ENCODE results near the gene TMPRSS7. TPM values are rescaled to one million over a fixed set of nuclear protein-coding genes. Genes with fewer than 3 reads are reported as not detected.

The TMPRSS7 gene
- total RNA-seq, 1 experiment from 2014 or later = not detected

DNA sequence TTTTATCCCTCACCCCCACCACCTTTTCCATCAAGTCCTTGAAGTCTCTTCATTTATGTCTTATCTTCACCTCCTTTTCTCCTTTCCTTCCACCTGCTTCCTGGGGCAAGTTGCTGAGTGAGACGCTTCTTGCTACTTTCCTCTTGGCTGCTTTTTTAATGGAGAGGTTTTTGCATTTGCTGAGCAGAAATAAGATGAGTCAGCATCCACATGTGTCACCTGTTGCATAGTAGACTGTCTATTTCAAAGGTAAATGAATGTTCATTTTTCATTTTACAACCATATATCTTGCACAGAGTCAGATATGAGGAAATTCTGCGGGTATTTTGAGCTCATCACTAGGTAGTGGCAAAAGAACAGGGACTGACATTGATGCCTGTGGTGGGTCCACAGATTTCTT lies 70.2 kb downstream of the TMPRSS7 start:
- TF ChIP-seq, protein P1, sequence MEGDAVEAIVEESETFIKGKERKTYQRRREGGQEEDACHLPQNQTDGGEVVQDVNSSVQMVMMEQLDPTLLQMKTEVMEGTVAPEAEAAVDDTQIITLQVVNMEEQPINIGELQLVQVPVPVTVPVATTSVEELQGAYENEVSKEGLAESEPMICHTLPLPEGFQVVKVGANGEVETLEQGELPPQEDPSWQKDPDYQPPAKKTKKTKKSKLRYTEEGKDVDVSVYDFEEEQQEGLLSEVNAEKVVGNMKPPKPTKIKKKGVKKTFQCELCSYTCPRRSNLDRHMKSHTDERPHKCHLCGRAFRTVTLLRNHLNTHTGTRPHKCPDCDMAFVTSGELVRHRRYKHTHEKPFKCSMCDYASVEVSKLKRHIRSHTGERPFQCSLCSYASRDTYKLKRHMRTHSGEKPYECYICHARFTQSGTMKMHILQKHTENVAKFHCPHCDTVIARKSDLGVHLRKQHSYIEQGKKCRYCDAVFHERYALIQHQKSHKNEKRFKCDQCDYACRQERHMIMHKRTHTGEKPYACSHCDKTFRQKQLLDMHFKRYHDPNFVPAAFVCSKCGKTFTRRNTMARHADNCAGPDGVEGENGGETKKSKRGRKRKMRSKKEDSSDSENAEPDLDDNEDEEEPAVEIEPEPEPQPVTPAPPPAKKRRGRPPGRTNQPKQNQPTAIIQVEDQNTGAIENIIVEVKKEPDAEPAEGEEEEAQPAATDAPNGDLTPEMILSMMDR (IDR thresholded peaks at IDR 0.05; ENCODE audit: unreplicated experiment) = no peak
- intact Hi-C loops (cut with micrococcal nuclease) = no loop called here
- no peaks in the 10 kb centered on the region for H3K27me3 Mint-ChIP-seq (ENCODE audit: insufficient read depth, unreplicated experiment)
- no peak overlapping the region for H3K4me3 Mint-ChIP-seq (ENCODE audit: unreplicated experiment)
- peaks cover 21% of the 10 kb centered on the region for H3K4me1 Mint-ChIP-seq (ENCODE audit: insufficient read depth, unreplicated experiment)
- no peak overlapping the region for H3K27ac Mint-ChIP-seq (ENCODE audit: low read depth, unreplicated experiment)
- CTCF ChIA-PET = no interaction called here
- H3K36me3 Mint-ChIP-seq (ENCODE audit: insufficient read depth, unreplicated experiment) = peaks cover 34% of the 10 kb centered on the region
- H3K9me3 Mint-ChIP-seq (ENCODE audit: unreplicated experiment) = no peaks in the 10 kb centered on the region
- no peak for DNase-seq (ENCODE audit: unreplicated experiment)
- no TSS peak for BruUV-seq (replicated peaks)
- POLR2A ChIA-PET = interaction anchor here (0.6 kb wide), 1 partner anchor 437 kb away, joined by 3 read pairs; no protein-coding TSS in a partner anchor

DNA sequence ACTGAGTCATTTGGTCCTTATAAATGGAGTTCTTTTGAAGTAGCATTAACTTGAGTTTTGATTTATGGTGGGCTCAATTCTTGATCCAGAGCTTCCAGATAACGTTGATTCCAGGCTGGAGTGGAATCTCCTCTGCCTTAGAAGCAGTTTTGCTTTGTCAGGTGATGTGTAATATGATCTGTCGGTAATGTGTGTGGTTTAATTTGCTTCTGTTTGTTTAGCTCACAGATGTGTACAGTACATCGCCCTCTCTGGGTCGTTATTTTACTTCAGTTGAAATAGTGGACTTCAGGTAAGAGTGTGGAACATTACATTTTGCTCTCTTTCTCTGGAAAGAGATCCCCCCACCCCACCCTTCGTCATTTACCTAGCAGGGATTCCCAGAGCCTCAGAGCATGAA lies 74.8 kb downstream of the TMPRSS7 start:
- TF ChIP-seq, protein P1 (IDR thresholded peaks at IDR 0.05; ENCODE audit: unreplicated experiment) = no peak
- Mint-ChIP-seq H3K4me1 (ENCODE audit: insufficient read depth, unreplicated experiment) (peaks cover 16% of the 10 kb centered on the region), H3K27ac (ENCODE audit: low read depth, unreplicated experiment) (peak overlapping the region; percentile 59), H3K27me3 (ENCODE audit: insufficient read depth, unreplicated experiment) (no peaks in the 10 kb centered on the region), H3K9me3 (ENCODE audit: unreplicated experiment) (no peaks in the 10 kb centered on the region), H3K4me3 (ENCODE audit: unreplicated experiment) (no peak overlapping the region), H3K36me3 (ENCODE audit: insufficient read depth, unreplicated experiment) (peaks cover 34% of the 10 kb centered on the region)
- no TSS peak for BruUV-seq (replicated peaks)
- DNase-seq (ENCODE audit: unreplicated experiment) = no peak
- CTCF ChIA-PET = interaction anchor here (0.6 to 3.8 kb wide), 7 partner anchors 9 to 409 kb away, joined by 4 to 43 read pairs (median 5); partner anchors contain the start of genes CD200 and SLC9C1
- intact Hi-C loops (cut with micrococcal nuclease) = no loop called here
- POLR2A ChIA-PET = interaction anchor here (1.0 to 1.1 kb wide), 2 partner anchors 11 to 12 kb away, joined by 4 read pairs; no protein-coding TSS in a partner anchor

DNA sequence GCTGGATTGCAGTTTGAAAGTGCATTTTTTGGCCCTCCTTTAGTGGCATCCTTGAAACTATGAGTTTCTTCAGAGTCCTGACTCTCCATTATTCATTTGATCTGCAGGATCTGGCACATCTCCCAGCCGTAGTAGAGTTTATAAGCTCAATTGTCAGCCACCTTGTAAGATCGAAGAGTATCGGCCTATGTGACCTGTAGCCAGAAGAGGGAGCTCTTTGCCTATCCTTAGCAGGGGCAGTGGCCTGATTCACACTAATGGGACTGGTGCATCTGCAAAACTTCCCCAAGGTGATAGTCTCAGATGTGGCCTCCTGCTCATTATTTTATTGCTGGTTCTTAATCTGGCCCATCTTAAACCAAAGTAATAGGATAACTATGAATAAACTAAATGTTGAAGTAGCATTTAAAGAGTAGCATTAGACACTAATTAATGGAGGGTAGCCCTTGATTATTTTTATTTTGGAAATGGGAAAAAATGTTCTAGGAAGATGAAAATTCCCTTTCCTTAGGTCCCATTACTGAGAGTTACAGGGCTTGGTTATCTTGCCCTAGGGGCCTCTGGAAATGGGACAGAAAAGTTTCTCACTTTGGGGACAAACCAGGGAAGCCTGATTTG lies 77.4 kb downstream of the TMPRSS7 start:
- Mint-ChIP-seq H3K27ac (ENCODE audit: low read depth, unreplicated experiment) (no peak overlapping the region), H3K4me1 (ENCODE audit: insufficient read depth, unreplicated experiment) (peaks cover 16% of the 10 kb centered on the region)
- intact Hi-C loops (cut with micrococcal nuclease) = loop anchor here (1.0 to 2.0 kb wide), 4 partner anchors 37 to 419 kb away; no protein-coding TSS in a partner anchor

GRCh38 chr3:112114576-112115160 lies 80.1 kb downstream of the TMPRSS7 start:
- no peaks in the 10 kb centered on the region for H3K27me3 Mint-ChIP-seq (ENCODE audit: insufficient read depth, unreplicated experiment)
- TF ChIP-seq, protein P1 (IDR thresholded peaks at IDR 0.05; ENCODE audit: unreplicated experiment) = no peak
- no peaks in the 10 kb centered on the region for H3K9me3 Mint-ChIP-seq (ENCODE audit: unreplicated experiment)
- peaks cover 9% of the 10 kb centered on the region for H3K4me1 Mint-ChIP-seq (ENCODE audit: insufficient read depth, unreplicated experiment)
- intact Hi-C loops (cut with micrococcal nuclease) = no loop called here
- ChIA-PET CTCF (interaction anchor here (0.6 to 5.0 kb wide), 5 partner anchors 8 to 249 kb away, joined by 3 to 23 read pairs (median 4); partner anchors contain the start of gene SLC9C1), POLR2A (no interaction called here)
- no peak overlapping the region for H3K4me3 Mint-ChIP-seq (ENCODE audit: unreplicated experiment)
- peak overlapping the region; percentile 23 for H3K27ac Mint-ChIP-seq (ENCODE audit: low read depth, unreplicated experiment)
- no peak for DNase-seq (ENCODE audit: unreplicated experiment)
- peaks cover 41% of the 10 kb centered on the region for H3K36me3 Mint-ChIP-seq (ENCODE audit: insufficient read depth, unreplicated experiment)
- no TSS peak for BruUV-seq (replicated peaks)

More for the DNA sequence above, 77.4 kb downstream of the TMPRSS7 start:
- H3K9me3 Mint-ChIP-seq (ENCODE audit: unreplicated experiment) = no peaks in the 10 kb centered on the region
- H3K36me3 Mint-ChIP-seq (ENCODE audit: insufficient read depth, unreplicated experiment) = peaks cover 34% of the 10 kb centered on the region
- H3K27me3 Mint-ChIP-seq (ENCODE audit: insufficient read depth, unreplicated experiment) = no peaks in the 10 kb centered on the region
- no TSS peak for BruUV-seq (replicated peaks)
- TF ChIP-seq, protein P1 (IDR thresholded peaks at IDR 0.05; ENCODE audit: unreplicated experiment) = peak; percentile 80
- H3K4me3 Mint-ChIP-seq (ENCODE audit: unreplicated experiment) = no peak overlapping the region
- ChIA-PET CTCF (interaction anchor here (0.6 to 3.8 kb wide), 37 partner anchors 9 to 697 kb away, joined by 3 to 43 read pairs (median 5); partner anchors contain the start of genes GCSAM and SLC9C1), POLR2A (interaction anchor here (0.8 to 2.0 kb wide), 5 partner anchors 9 to 207 kb away, joined by 3 to 5 read pairs (median 3); no protein-coding TSS in a partner anchor)
- DNase-seq (ENCODE audit: unreplicated experiment) = peak; percentile 82
